Lower leg skin (tissue), 4 donors: Measurements from ENCODE around the gene OGG1. TPM values are rescaled to one million over a fixed set of nuclear protein-coding genes. Genes with fewer than 3 reads are reported as not detected.

Experiments used
- DNase-seq, 2 donors: peaks; one replicate each; pipeline ENCODE4 v3.0.0-alpha.2; 2019; ENCODE audit warnings: low spot score in 2 of 2
- H3K4me3 ChIP-seq: fragments of 200-600 bp; sonication (generic); 2 replicates; pipeline ENCODE4 v1.5.1; 2017; ENCODE audit warnings: mild to moderate bottlenecking, low read depth; ENCODE audit not compliant: poor library complexity, severe bottlenecking
- POLR2A ChIP-seq, 2 donors: fragments of 450-650 bp; IDR thresholded peaks; one replicate each; pipeline ENCODE4 v1.6.1; 2016 to 2017; ENCODE audit warnings: antibody characterized with exemption in 2 of 2, mild to moderate bottlenecking in 1 of 2, moderate library complexity in 1 of 2
- WGBS, 2 donors: methylation state at CpG; one replicate each; pipeline ENCODE4 v1.1.5; 2018; 5-methylcytosine and 5-hydroxymethylcytosine counted together
- intact Hi-C: fragments of 100-400 bp; cut with DNase I; formaldehyde crosslinking; loops from one replicate; pipeline ENCODE4 v1.15.0; 2023; ENCODE audit warnings: low total_unique reads
- total RNA-seq, 4 donors: library from RNA; depleted of rRNA; stranded (reverse); fragments of >200 nt; gene quantifications; one replicate each; pipeline ENCODE4 v1.1.0, GENCODE V29; 2016
- TF ChIP-seq, protein P1 (sequence below), 3 donors: fragments of 450-650 bp; IDR thresholded peaks; one replicate each; pipeline ENCODE4 v1.5.1; 2016; ENCODE audit warnings: antibody characterized with exemption in 3 of 3, mild to moderate bottlenecking in 3 of 3, moderate library complexity in 2 of 3

Gene OGG1
- total RNA-seq: 10 to 100 TPM in 3 of 4 donors, 1 to 10 TPM in 1; 7.9 to 27.2 (median 17.4) TPM

DNA sequence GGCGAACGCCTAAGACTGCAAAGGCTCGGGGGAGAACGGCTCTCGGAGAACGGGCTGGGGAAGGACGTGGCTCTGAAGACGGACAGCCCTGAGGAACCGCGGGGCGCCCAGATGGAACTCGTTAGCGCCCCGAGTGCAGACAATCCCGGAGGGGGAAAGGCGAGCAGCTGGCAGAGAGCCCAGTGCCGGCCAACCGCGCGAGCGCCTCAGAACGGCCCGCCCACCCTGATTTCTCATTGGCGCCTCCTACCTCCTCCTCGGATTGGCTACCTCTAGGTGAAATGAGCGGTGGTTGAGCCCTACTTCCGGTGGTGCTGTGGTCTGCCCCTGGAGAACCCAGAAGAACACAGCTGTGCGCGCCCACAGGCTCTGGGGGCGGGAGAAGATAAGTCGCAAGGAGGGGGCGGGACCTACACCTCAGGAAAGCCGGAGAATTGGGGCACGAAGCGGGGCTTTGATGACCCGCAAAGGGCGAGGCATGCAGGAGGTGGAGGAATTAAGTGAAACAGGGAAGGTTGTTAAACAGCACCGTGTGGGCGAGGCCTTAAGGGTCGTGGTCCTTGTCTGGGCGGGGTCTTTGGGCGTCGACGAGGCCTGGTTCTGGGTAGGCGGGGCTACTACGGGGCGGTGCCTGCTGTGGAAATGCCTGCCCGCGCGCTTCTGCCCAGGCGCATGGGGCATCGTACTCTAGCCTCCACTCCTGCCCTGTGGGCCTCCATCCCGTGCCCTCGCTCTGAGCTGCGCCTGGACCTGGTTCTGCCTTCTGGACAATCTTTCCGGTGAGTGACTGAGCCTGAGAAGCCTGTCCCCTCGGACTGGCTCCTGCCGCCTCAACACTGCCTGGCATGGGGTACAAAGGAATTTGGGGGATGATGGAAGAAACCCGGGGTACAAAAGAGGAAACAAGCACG, at the start of gene OGG1:
OGG1 (plus strand) TSS at position 308 of the 911 bp plus-strand sequence; CDS start at position 643, 335 bp downstream.
- intact Hi-C loops: no loop called here
- DNase-seq: peak; percentile 98 to 99
- 0% methylated on average over 55 to 56 of the region's 60 CpGs for WGBS, 2 donors
- TF ChIP-seq POLR2A (IDR thresholded peaks at IDR 0.05): no peak
- TF ChIP-seq, protein P1, sequence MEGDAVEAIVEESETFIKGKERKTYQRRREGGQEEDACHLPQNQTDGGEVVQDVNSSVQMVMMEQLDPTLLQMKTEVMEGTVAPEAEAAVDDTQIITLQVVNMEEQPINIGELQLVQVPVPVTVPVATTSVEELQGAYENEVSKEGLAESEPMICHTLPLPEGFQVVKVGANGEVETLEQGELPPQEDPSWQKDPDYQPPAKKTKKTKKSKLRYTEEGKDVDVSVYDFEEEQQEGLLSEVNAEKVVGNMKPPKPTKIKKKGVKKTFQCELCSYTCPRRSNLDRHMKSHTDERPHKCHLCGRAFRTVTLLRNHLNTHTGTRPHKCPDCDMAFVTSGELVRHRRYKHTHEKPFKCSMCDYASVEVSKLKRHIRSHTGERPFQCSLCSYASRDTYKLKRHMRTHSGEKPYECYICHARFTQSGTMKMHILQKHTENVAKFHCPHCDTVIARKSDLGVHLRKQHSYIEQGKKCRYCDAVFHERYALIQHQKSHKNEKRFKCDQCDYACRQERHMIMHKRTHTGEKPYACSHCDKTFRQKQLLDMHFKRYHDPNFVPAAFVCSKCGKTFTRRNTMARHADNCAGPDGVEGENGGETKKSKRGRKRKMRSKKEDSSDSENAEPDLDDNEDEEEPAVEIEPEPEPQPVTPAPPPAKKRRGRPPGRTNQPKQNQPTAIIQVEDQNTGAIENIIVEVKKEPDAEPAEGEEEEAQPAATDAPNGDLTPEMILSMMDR (IDR thresholded peaks at IDR 0.05): no peak
- H3K4me3 ChIP-seq: peak within 1 kb of the TSS; percentile 65

DNA sequence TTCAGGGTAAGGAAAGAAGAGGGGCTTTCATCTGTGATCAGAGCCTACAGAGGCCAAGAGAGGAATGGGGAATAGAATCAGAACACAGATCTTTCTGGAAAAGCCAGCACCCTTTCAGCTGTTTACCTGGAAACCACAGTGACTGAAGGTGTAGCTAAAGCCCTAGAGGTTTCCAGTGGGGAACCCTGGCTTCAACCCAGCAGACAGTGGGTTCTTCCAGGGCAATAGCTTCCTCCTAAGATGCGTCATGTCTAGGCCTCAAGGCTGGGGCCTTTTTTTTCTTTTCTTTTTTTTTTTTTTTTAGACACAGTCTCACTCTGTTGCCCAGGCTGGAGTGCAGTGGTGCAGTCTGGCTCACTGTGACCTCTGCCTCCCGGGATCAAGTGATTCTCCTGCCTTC, 49.2 kb upstream of the OGG1 start:
- no peak for TF ChIP-seq POLR2A (IDR thresholded peaks at IDR 0.05)
- TF ChIP-seq, protein P1 (IDR thresholded peaks at IDR 0.05): no peak
- no peak for DNase-seq
- H3K4me3 ChIP-seq: no peak overlapping the region
- intact Hi-C loops: no loop called here
- 82 to 86% methylated on average over 2 of the region's 2 CpGs for WGBS, 2 donors

GRCh38 chr3:9701006-9701405, 48.7 kb upstream of the OGG1 start:
- intact Hi-C loops: no loop called here
- whole genome bisulfite sequencing, 2 donors: 50 to 61% methylated on average over 7 of the region's 7 CpGs
- TF ChIP-seq POLR2A (IDR thresholded peaks at IDR 0.05): no peak
- TF ChIP-seq, protein P1 (IDR thresholded peaks at IDR 0.05): no peak

DNA sequence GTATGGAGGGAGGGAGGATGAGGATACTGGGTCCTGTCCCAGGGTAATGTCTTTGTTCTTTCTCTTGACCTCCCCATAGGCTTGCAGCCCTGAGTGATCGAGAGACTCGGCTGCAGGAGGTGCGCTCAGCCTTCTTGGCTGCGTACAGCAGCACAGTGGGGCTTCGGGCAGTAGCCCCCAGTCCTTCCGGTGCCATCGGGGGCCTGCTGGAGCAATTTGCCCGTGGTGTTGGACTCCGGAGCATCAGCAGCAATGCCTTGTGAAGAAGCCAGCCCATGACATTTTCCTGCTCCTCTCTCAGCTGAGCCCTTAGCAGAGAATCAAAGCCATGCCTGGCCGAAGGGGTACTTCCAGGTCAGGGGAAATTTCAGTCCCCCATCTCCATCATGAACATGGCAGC, 48.0 kb upstream of the OGG1 start:
- no peak overlapping the region for H3K4me3 ChIP-seq
- DNase-seq: no peak
- TF ChIP-seq, protein P1 (IDR thresholded peaks at IDR 0.05): no peak
- TF ChIP-seq POLR2A (IDR thresholded peaks at IDR 0.05): no peak
- WGBS, 2 donors: 92 to 98% methylated on average over 10 of the region's 10 CpGs
- intact Hi-C loops: no loop called here

More at GRCh38 chr3:9701006-9701405, 48.7 kb upstream of the OGG1 start:
- no peak for DNase-seq
- H3K4me3 ChIP-seq: no peak overlapping the region

GRCh38 chr3:9703240-9703639, 46.5 kb upstream of the OGG1 start:
- DNase-seq: no peak
- TF ChIP-seq, protein P1 (IDR thresholded peaks at IDR 0.05): no peak
- no peak for TF ChIP-seq POLR2A (IDR thresholded peaks at IDR 0.05)
- no peak overlapping the region for H3K4me3 ChIP-seq
- intact Hi-C loops: no loop called here
- 76 to 88% methylated on average over 4 of the region's 4 CpGs for WGBS, 2 donors
